Neural progenitor cell (in vitro differentiated cells): ENCODE data around the gene STARD3NL. TPM values are rescaled to one million over a fixed set of nuclear protein-coding genes. Genes with fewer than 3 reads are reported as not detected.

ENCODE experiments used
- DNase-seq: peaks from one replicate; pipeline ENCODE4 v3.0.0-alpha.2; 2016; ENCODE audit warnings: low spot score
- H2AFZ ChIP-seq: fragments of 200-600 bp; sonication (generic); replicated peaks from 2 replicates; pipeline ENCODE4 v1.6.1; 2016; ENCODE audit warnings: antibody characterized with exemption
- H3F3A ChIP-seq: fragments of 200-600 bp; sonication (generic); 2 replicates; pipeline ENCODE4 v1.6.1; 2016; ENCODE audit warnings: antibody characterized with exemption, low read depth
- H3K27ac ChIP-seq: fragments of 200-600 bp; sonication (generic); 2 replicates; pipeline ENCODE4 v1.5.1; 2016; ENCODE audit warnings: mild to moderate bottlenecking
- H3K27me3 ChIP-seq: fragments of 200-600 bp; sonication (generic); 2 replicates; pipeline ENCODE4 v1.6.1; 2016; ENCODE audit warnings: mild to moderate bottlenecking, moderate library complexity
- H3K36me3 ChIP-seq: fragments of 200-600 bp; sonication (generic); 2 replicates; pipeline ENCODE4 v1.5.1; 2016
- H3K4me1 ChIP-seq: fragments of 200-600 bp; sonication (generic); 2 replicates; pipeline ENCODE4 v1.6.1; 2016; ENCODE audit warnings: mixed run types
- H3K4me2 ChIP-seq: fragments of 200-600 bp; sonication (generic); 2 replicates; pipeline ENCODE4 v1.6.1; 2016
- H3K4me3 ChIP-seq: fragments of 200-600 bp; sonication (generic); 2 replicates; pipeline ENCODE4 v1.5.1; 2016
- H3K79me2 ChIP-seq: fragments of 200-600 bp; sonication (generic); 2 replicates; pipeline ENCODE4 v1.6.1; 2016; ENCODE audit warnings: low read depth
- H3K9ac ChIP-seq: fragments of 200-600 bp; sonication (generic); 2 replicates; pipeline ENCODE4 v1.6.1; 2016
- H3K9me3 ChIP-seq: fragments of 200-600 bp; sonication (generic); 2 replicates; pipeline ENCODE4 v1.5.1; 2016; ENCODE audit warnings: low read depth
- H4K20me1 ChIP-seq: fragments of 200-600 bp; sonication (generic); 2 replicates; pipeline ENCODE4 v1.6.1; 2016; ENCODE audit warnings: low read depth
- H3K27ac Mint-ChIP-seq: 3 replicates; pipeline ENCODE4 v1.8.0; 2021; ENCODE audit warnings: mixed read lengths
- H3K27me3 Mint-ChIP-seq: 2 replicates; pipeline ENCODE4 v1.8.0; 2022; ENCODE audit warnings: low read depth, mild to moderate bottlenecking, inconsistent platforms, moderate library complexity, mixed read lengths; ENCODE audit not compliant: insufficient read depth
- H3K36me3 Mint-ChIP-seq: 3 replicates; pipeline ENCODE4 v1.8.0; 2021; ENCODE audit warnings: mixed read lengths
- H3K4me1 Mint-ChIP-seq: 3 replicates; pipeline ENCODE4 v1.8.0; 2021; ENCODE audit warnings: mixed read lengths
- H3K4me3 Mint-ChIP-seq: 3 replicates; pipeline ENCODE4 v1.8.0; 2021; ENCODE audit warnings: mild to moderate bottlenecking, moderate library complexity, mixed read lengths
- H3K9me3 Mint-ChIP-seq: 3 replicates; pipeline ENCODE4 v1.8.0; 2020; ENCODE audit warnings: mixed read lengths
- EZH2 ChIP-seq: fragments of 200-600 bp; sonication (generic); IDR thresholded peaks from 2 replicates; pipeline ENCODE4 v1.6.1; 2017; ENCODE audit warnings: antibody characterized with exemption, mild to moderate bottlenecking, moderate library complexity
- EZH2phosphoT487 ChIP-seq: fragments of 200-600 bp; sonication (generic); IDR thresholded peaks from 2 replicates; pipeline ENCODE4 v1.6.1; 2017; ENCODE audit warnings: antibody characterized with exemption
- total RNA-seq: library from RNA; depleted of rRNA; stranded (reverse); fragments of >200 nt; gene quantifications from 2 replicates; pipeline ENCODE4 v1.2.3, GENCODE V29; 2015; ENCODE audit warnings: low replicate concordance
- TF ChIP-seq, protein P1 (sequence below): fragments of 200-600 bp; sonication (generic); IDR thresholded peaks from 2 replicates; pipeline ENCODE4 v1.5.1; 2017; ENCODE audit warnings: antibody characterized with exemption, mild to moderate bottlenecking

Gene STARD3NL
- total RNA-seq, 1 donor from 2014 or later: 121 TPM

- H3K4me3 ChIP-seq: no peak overlapping the region
- no peaks in the 10 kb centered on the region for H3F3A ChIP-seq
- no peak overlapping the region for H3K4me2 ChIP-seq
- peaks cover 21% of the 10 kb centered on the region for H3K36me3 Mint-ChIP-seq
- no peaks in the 10 kb centered on the region for H3K9me3 ChIP-seq
- no peaks in the 10 kb centered on the region for H4K20me1 ChIP-seq
- peaks cover 10% of the 10 kb centered on the region for H3K36me3 ChIP-seq
- H3K4me1 ChIP-seq: no peaks in the 10 kb centered on the region
- H3K9me3 Mint-ChIP-seq: no peaks in the 10 kb centered on the region
- TF ChIP-seq, protein P1, sequence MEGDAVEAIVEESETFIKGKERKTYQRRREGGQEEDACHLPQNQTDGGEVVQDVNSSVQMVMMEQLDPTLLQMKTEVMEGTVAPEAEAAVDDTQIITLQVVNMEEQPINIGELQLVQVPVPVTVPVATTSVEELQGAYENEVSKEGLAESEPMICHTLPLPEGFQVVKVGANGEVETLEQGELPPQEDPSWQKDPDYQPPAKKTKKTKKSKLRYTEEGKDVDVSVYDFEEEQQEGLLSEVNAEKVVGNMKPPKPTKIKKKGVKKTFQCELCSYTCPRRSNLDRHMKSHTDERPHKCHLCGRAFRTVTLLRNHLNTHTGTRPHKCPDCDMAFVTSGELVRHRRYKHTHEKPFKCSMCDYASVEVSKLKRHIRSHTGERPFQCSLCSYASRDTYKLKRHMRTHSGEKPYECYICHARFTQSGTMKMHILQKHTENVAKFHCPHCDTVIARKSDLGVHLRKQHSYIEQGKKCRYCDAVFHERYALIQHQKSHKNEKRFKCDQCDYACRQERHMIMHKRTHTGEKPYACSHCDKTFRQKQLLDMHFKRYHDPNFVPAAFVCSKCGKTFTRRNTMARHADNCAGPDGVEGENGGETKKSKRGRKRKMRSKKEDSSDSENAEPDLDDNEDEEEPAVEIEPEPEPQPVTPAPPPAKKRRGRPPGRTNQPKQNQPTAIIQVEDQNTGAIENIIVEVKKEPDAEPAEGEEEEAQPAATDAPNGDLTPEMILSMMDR: no peak
- DNase-seq: no peak
- no peaks in the 10 kb centered on the region for H3K27me3 Mint-ChIP-seq
- H3K27ac ChIP-seq: no peak overlapping the region
- no peak overlapping the region for H3K4me3 Mint-ChIP-seq
- H3K79me2 ChIP-seq: no peaks in the 10 kb centered on the region
- no peak overlapping the region for H3K9ac ChIP-seq
- H3K27me3 ChIP-seq: no peaks in the 10 kb centered on the region
- H3K4me1 Mint-ChIP-seq: no peaks in the 10 kb centered on the region
- H3K27ac Mint-ChIP-seq: no peak overlapping the region
- no peak overlapping the region for H2AFZ ChIP-seq
Observed at GRCh38 chr7:38224392-38224791, 46.3 kb downstream of the STARD3NL start.

DNA sequence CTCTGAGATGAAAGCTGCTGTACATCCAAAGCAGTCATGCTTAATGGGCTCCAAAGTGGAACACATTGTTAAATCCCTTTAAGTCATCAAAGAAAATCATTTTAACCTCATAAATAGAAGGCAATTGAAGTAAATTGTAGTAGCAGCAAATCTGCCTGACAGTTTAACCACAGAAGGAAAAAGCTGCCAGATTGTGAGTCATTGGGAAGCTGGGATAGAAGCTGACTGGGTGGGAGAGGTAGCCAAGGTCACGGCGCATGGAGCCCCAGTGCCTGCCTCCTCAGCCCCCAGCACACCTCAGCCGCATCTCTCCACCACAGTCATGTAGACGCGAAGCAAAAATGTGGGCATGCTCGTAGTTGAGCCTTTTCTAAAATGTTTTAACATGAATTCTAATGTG is 51.3 kb downstream of the STARD3NL start:
- Histone ChIP-seq H3K27ac (no peak overlapping the region), H3K9ac (no peak overlapping the region), H3K27me3 (no peaks in the 10 kb centered on the region), H3K79me2 (no peaks in the 10 kb centered on the region), H4K20me1 (peaks cover 3% of the 10 kb centered on the region), H3K4me2 (no peak overlapping the region), H3K9me3 (no peaks in the 10 kb centered on the region), H2AFZ (no peak overlapping the region), H3K4me1 (no peaks in the 10 kb centered on the region), H3K4me3 (no peak overlapping the region), H3F3A (no peaks in the 10 kb centered on the region), H3K36me3 (no peaks in the 10 kb centered on the region)
- H3K4me3 Mint-ChIP-seq: no peak overlapping the region
- no peaks in the 10 kb centered on the region for H3K27me3 Mint-ChIP-seq
- H3K4me1 Mint-ChIP-seq: no peaks in the 10 kb centered on the region
- H3K27ac Mint-ChIP-seq: no peak overlapping the region
- no peak for DNase-seq
- TF ChIP-seq EZH2phosphoT487 (no peak), EZH2 (no peak)
- TF ChIP-seq, protein P1: no peak
- H3K36me3 Mint-ChIP-seq: peaks cover 17% of the 10 kb centered on the region
- no peaks in the 10 kb centered on the region for H3K9me3 Mint-ChIP-seq

DNA sequence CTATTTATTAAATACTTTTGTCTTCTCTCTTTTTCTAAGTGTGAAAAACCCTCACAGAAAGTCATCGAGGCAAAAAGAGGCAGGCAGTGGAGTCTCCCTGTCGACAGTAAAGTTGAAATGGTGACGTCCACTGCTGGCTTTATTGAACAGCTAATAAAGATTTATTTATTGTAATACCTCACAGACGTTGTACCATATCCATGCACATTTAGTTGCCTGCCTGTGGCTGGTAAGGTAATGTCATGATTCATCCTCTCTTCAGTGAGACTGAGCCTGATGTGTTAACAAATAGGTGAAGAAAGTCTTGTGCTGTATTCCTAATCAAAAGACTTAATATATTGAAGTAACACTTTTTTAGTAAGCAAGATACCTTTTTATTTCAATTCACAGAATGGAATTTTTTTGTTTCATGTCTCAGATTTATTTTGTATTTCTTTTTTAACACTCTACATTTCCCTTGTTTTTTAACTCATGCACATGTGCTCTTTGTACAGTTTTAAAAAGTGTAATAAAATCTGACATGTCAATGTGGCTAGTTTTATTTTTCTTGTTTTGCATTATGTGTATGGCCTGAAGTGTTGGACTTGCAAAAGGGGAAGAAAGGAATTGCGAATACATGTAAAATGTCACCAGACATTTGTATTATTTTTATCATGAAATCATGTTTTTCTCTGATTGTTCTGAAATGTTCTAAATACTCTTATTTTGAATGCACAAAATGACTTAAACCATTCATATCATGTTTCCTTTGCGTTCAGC is 52.0 kb downstream of the STARD3NL start:
- Histone ChIP-seq H3K27ac (no peak overlapping the region), H3K79me2 (no peaks in the 10 kb centered on the region), H3F3A (no peaks in the 10 kb centered on the region), H3K27me3 (no peaks in the 10 kb centered on the region), H3K4me2 (no peak overlapping the region), H3K9me3 (no peaks in the 10 kb centered on the region), H3K4me3 (no peak overlapping the region), H3K9ac (no peak overlapping the region), H2AFZ (no peak overlapping the region), H3K4me1 (no peaks in the 10 kb centered on the region), H4K20me1 (peaks cover 3% of the 10 kb centered on the region), H3K36me3 (no peaks in the 10 kb centered on the region)
- Mint-ChIP-seq H3K9me3 (no peaks in the 10 kb centered on the region), H3K4me3 (no peak overlapping the region), H3K27ac (no peak overlapping the region), H3K4me1 (no peaks in the 10 kb centered on the region), H3K27me3 (no peaks in the 10 kb centered on the region), H3K36me3 (peaks cover 15% of the 10 kb centered on the region)
- DNase-seq: no peak
- TF ChIP-seq, protein P1: no peak
- no peak for TF ChIP-seq EZH2phosphoT487
- no peak for TF ChIP-seq EZH2
